Measurements from ENCODE around the gene RNF175. TPM values are rescaled to one million over a fixed set of nuclear protein-coding genes. Genes with fewer than 3 reads are reported as not detected.
A peak's percentile ranks its signal among the peaks of the same experiment; 100 is the strongest.
"Not testable (repeated sequence)": the region's sequence is repeated elsewhere in the genome, so short reads cannot be mapped to it uniquely, and the experiment has no call there.

RNF175 gene
- total RNA-seq, 2 donors from 2014 or later = 0.52 TPM; not detected in 1

DNA sequence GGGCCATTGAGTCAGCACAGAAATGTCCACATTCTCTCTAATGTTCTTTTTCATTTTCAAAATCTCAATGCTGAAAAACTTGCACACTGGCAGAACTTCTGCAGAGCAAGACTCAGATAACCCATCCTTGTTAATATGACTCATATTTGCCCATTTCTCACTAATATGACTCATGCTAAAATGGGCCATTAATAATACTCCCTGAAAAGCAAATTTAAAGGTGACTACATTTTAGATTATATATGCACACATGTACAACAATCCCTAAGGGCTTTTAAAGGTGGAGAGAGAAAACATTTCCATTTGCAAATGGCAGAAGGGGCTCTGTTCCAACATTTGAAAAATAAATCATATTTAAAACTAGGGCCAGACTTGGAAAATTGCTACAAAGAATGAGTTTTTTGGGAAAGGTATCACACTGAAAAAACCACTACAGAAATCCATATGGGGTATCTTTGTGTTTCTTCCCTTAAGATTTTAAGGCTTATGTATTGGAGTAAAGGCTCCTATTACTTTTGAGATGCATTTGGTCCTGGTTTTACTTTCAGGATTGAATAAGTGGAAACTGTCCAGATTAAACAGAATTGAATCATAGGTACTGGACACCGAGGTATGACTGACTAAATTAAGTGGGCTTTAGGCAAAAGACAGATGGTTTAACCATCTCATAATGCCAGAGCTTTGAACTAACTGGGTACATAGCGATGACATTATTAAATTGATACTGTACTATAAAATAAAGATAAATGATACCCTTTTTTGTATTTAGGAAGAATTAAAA, 45.8 kb downstream of the RNF175 start:
- no peak for DNase-seq (ENCODE audit: low spot score)
- intact Hi-C loops (cut with DNase I) = no loop called here

GRCh38 chr4:153710681-153711080, 49.1 kb downstream of the RNF175 start:
- intact Hi-C loops (cut with DNase I) = no loop called here
- DNase-seq (ENCODE audit: low spot score) = no peak

DNA sequence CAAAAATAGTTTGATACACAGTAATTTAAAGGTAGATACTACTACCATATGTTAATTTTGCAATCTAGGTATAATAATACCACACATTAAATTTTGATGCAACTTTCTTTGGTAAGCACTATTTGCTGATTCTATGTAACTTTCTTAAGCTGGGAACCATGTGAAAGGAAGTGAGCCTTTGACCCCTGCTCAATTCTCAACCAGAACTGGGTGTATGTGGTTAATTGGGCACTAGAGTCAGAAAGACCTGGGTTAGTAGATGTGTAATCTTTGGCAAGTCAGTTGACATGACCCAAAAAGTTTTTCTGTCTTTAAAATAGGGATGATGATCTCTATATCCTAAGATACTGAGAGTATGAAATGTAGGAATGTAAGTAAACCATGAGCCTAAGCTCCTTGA, 53.3 kb downstream of the RNF175 start:
- intact Hi-C loops (cut with DNase I) = no loop called here

DNA sequence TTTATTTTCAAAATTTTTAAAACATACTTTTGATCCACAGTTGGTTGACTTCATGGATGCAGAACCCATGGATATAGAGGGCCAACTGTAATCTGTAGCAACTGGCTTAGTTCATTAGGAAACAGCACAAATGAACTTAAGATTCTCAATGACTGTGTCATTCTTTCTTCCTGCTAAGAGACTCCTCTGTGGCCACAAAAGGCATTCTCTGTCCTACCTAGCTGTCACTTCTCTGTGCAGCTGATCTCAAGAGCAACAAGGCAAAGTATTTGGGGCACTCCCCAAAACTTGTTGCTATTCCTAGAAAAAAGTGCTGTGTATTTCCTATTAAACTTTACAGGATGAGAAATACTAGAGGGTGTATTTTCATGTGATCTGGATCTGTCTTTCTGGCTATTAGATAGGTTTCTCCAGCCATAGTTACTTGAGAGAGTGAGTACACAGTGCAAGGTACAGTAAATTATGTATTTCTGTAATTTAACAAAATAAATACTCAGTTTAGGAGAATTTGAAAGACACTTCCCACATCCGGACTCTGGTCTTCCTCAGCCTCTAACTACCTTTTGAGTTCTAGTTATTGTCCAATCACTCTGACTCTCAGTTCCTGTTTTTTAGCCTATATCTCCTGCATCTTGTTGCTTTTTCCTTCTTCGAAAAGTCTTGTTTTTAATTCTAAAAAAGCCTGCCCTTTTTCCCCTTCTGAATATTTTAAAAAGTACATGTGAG, 53.9 kb downstream of the RNF175 start:
- intact Hi-C loops (cut with DNase I) = no loop called here
- DNase-seq (ENCODE audit: low spot score) = no peak

More for the DNA sequence above, 53.3 kb downstream of the RNF175 start:
- no peak for DNase-seq (ENCODE audit: low spot score)

DNA sequence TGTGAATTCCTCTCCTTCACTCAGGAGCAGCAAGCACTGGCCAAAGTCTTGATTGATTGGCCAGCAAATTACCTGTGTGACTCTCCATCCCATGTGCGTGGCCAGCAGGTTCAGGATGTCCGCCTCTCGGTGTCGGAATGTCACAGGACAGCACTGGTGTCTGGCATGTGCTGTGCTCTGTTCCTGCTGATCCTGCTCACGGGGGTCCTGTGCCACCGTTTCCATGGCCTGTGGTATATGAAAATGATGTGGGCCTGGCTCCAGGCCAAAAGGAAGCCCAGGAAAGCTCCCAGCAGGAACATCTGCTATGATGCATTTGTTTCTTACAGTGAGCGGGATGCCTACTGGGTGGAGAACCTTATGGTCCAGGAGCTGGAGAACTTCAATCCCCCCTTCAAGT, 55.3 kb downstream of the RNF175 start:
- DNase-seq (ENCODE audit: low spot score) = no peak
- intact Hi-C loops (cut with DNase I) = no loop called here

DNA sequence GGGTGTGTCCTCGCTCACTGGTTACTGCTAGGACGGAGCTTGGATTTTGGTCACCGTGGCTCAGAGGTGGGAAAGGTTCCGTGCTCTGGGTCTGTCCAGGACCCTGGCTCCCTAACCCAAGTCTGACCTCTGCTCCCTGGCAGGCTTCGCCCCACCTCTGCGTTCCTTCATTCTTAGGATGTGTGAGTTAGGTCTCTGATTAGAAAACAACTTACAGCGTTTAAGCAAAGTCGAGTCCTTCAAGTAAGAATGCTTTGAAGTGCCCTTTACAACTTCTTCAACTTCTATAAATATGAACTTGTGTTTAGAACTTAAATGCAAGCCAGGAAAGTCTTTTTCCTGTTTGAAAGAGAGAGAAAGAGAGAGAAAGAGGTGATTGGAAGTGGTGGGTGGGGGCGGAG, 74.9 kb downstream of the RNF175 start:
- DNase-seq (ENCODE audit: low spot score) = peak; percentile 82
- intact Hi-C loops (cut with DNase I) = no loop called here

- peak; percentile 96 for DNase-seq (ENCODE audit: low spot score)
- intact Hi-C loops (cut with DNase I) = no loop called here
Observed at GRCh38 chr4:153684182-153684970, 75.4 kb downstream of the RNF175 start, which contains the start of gene TLR2. Gene TLR2 (plus strand): TSS chr4:153684280. CDS start chr4:153702908, 18,628 bp downstream.

DNA sequence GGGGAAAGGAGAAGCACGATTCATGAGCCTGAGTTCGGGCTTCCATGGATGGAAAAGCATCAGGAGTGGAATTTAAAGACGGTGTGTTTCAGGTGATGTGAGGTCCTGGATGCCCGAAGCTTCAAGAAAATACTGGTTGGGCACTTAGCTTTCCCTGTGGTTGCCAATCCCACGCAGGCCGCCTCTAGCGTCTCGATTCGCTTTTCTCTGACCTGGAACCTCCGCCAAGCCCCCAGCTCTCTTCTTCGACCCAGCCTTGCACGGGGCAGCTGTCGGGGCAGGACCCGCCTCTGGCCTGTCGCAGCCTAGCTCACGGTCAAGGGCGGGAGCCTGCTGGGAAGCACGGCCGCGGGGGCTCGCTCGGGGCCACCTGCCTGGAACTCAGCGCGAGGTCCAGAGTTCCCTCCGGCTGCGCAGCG, 76.1 kb downstream of the RNF175 start:
- intact Hi-C loops (cut with DNase I) = no loop called here
- DNase-seq (ENCODE audit: low spot score) = no peak

DNA sequence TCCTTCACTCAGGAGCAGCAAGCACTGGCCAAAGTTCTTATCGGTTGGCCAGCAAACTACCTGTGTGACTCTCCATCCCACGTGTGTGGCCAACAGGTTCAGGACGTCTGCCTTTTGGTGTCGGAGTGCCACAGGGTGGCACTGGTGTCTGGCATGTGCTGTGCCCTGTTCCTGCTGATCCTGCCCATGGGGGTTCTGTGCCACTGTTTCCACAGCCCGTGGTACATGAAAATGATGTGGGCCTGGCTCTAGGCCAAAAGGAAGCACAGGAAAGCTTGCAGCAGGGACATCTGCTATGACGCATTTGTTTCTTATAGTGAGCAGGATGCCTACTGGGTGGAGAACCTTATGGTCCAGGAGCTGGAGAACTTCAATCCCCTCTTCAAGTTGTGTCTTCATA, 80.3 kb downstream of the RNF175 start:
- intact Hi-C loops (cut with DNase I) = no loop called here
- DNase-seq (ENCODE audit: low spot score) = peak; percentile 82

- intact Hi-C loops (cut with DNase I) = no loop called here
- DNase-seq (ENCODE audit: low spot score) = no peak
Observed at GRCh38 chr4:153676984-153677383, 82.8 kb downstream of the RNF175 start.

GRCh38 chr4:153676486-153676885, 83.3 kb downstream of the RNF175 start:
- no peak for DNase-seq (ENCODE audit: low spot score)
- intact Hi-C loops (cut with DNase I) = no loop called here

- DNase-seq (ENCODE audit: low spot score) = no peak
Observed at GRCh38 chr4:153669838-153670237, 90.0 kb downstream of the RNF175 start.

DNA sequence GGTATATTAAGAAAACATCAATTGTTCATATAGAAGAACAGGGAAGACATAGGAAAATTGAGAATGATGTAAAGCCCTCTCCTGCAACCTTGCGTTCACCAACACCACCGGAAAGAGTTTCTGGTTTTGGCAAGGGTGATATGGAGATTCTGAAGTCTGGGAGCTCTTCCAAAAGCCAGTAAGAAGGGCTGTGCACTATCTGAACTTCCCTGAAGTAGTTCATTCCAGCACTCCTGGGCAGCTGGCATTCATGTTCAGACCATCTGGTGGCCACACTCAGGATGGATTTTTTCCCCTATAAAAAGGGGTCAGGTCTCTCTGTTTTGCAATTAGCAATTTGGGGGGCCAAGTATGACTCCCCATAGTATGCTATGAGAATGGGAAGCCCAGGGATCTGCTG, 91.2 kb downstream of the RNF175 start:
- intact Hi-C loops (cut with DNase I) = no loop called here
- no peak for DNase-seq (ENCODE audit: low spot score)

More at GRCh38 chr4:153669838-153670237, 90.0 kb downstream of the RNF175 start:
- intact Hi-C loops (cut with DNase I) = no loop called here

GRCh38 chr4:153666505-153666904, 93.3 kb downstream of the RNF175 start:
- intact Hi-C loops (cut with DNase I); DNase-seq (ENCODE audit: low spot score): not testable (repeated sequence)

DNA sequence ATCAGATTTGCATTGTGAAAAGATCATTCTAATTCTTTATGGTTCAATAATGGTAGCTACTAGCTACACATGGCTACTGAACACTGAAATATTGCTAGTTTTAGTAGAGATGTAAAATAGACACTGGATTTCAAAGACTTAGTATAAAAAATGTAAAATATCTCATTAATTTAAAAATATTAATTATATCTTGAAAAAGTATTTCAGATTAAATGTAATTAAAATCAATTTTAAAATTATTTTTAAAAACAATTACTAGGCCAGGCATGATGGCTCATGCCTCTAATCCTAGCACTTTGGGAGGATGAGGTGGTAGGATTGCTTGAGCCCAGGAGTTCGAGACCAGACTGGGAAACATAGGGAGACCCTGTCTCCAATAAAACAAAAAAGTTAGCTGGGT, 96.2 kb downstream of the RNF175 start:
- intact Hi-C loops (cut with DNase I) = no loop called here
- DNase-seq (ENCODE audit: low spot score) = no peak

DNA sequence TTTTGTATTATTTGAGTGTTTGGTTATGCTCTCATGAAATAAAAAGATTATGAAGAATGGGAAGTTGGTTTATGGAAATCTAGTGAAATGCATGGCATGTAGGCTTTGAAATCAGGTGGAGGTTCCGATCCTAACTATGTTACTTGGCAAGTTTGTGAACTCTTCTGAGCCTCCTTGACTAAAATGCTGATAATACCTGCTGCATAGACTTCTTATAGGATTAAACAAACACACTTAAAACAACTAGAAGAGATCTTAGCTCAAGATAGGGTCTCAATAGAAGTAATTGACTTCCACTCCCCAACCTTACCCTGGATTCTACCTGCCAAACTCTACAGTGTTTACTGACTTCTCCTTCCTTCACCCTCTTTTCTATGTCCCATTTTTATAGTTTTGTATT, 97.9 kb downstream of the RNF175 start:
- intact Hi-C loops (cut with DNase I) = no loop called here
- DNase-seq (ENCODE audit: low spot score) = no peak

- intact Hi-C loops (cut with DNase I) = no loop called here
- DNase-seq (ENCODE audit: low spot score) = no peak
Observed at GRCh38 chr4:153661215-153661822, 98.5 kb downstream of the RNF175 start.
